ENCODE data around the gene CSE1L. TPM values are rescaled to one million over a fixed set of nuclear protein-coding genes. Genes with fewer than 3 reads are reported as not detected.

The CSE1L gene
- total RNA-seq, 1 donor from 2014 or later, result 58.8 TPM

DNA sequence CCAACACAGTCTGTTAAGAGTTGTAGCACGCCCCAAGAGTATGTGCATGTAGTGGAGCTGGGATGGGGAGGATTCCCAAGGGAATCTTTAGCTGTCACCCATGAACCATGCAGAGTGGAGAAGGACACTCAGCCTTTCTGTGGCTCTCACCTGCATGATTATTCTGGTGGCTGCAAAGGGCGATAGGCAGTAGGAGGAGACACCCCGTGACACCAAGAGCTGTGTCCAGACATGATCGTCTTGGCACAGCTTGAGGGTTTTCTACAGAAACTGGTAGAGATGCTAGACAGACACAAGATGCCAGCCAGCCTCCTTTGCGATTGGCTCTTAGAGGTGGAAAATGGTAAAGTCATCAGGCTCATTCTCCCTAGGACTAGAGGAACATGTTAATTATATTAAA, 3.1 kb upstream of the CSE1L start:
- TF ChIP-seq, protein P1, sequence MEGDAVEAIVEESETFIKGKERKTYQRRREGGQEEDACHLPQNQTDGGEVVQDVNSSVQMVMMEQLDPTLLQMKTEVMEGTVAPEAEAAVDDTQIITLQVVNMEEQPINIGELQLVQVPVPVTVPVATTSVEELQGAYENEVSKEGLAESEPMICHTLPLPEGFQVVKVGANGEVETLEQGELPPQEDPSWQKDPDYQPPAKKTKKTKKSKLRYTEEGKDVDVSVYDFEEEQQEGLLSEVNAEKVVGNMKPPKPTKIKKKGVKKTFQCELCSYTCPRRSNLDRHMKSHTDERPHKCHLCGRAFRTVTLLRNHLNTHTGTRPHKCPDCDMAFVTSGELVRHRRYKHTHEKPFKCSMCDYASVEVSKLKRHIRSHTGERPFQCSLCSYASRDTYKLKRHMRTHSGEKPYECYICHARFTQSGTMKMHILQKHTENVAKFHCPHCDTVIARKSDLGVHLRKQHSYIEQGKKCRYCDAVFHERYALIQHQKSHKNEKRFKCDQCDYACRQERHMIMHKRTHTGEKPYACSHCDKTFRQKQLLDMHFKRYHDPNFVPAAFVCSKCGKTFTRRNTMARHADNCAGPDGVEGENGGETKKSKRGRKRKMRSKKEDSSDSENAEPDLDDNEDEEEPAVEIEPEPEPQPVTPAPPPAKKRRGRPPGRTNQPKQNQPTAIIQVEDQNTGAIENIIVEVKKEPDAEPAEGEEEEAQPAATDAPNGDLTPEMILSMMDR (IDR thresholded peaks at IDR 0.05), result no peak
- ChIA-PET CTCF (no interaction called here), POLR2A (interaction anchor here (0.6 kb wide), 1 partner anchor 22 kb away, joined by 3 read pairs; no protein-coding TSS in a partner anchor)
- DNase-seq, result no peak
- peaks cover 24% of the 10 kb centered on the region for H3K4me1 Mint-ChIP-seq
- intact Hi-C loops (cut with micrococcal nuclease), result no loop called here
- H3K9me3 Mint-ChIP-seq, result no peaks in the 10 kb centered on the region
- H3K36me3 Mint-ChIP-seq (ENCODE audit: low read depth), result peaks cover 9% of the 10 kb centered on the region
- no peak overlapping the region for H3K4me3 Mint-ChIP-seq
- no peak overlapping the region for H3K27ac Mint-ChIP-seq
- ATAC-seq (ENCODE audit: low read depth), result no peak
- H3K27me3 Mint-ChIP-seq, result no peaks in the 10 kb centered on the region

DNA sequence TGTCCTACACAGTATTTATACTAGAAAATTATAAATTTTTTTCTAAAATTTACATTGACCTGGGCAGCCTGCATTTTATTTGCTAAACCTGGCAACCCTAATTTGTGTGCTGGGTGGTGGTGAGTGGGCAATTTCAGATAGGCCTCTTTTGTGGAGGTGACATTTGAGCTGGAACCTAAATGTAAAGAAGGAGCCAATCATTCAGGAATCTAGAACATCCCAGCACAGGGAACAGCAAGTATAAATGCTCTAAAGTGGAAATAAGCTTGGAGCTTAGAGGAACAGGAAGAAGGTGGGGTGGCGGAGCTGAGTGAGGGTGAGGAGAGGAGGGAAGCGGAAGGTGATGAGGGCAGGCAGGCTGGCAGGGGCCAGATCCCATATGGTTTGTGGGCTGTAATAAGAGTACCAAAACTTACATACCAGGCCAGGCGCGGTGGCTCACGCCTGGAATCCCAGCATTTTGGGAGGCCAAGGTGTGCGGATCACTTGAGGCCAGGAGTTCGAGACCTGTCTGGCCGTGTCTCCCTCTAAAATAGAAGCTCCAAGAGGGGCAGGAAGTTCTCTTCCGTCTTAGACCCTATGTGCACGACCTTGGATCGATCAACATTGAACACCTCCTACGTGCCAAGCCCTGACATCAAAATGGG, 549 bp upstream of the CSE1L start:
- ChIA-PET POLR2A (interaction anchor here (0.5 to 2.3 kb wide), 12 partner anchors 8 to 1485 kb away, joined by 3 to 11 read pairs (median 4); partner anchors contain the start of genes ARFGEF2 and DDX27), CTCF (interaction anchor here (1.2 kb wide), 1 partner anchor 172 kb away, joined by 3 read pairs; no protein-coding TSS in a partner anchor)
- H3K9me3 Mint-ChIP-seq, result no peaks in the 10 kb centered on the region
- H3K4me1 Mint-ChIP-seq, result peaks cover 27% of the 10 kb centered on the region
- H3K27me3 Mint-ChIP-seq, result no peaks in the 10 kb centered on the region
- intact Hi-C loops (cut with micrococcal nuclease), result loop anchor here (1.0 to 5.0 kb wide), 4 partner anchors 123 to 233 kb away; partner anchors contain the start of genes ARFGEF2, DDX27, STAU1 and ZNFX1
- DNase-seq (no peak), ATAC-seq (ENCODE audit: low read depth) (no peak)
- peak overlapping the region; percentile 94 for H3K27ac Mint-ChIP-seq
- peak overlapping the region; percentile 97 for H3K4me3 Mint-ChIP-seq
- H3K36me3 Mint-ChIP-seq (ENCODE audit: low read depth), result peaks cover 20% of the 10 kb centered on the region
- TF ChIP-seq, protein P1 (IDR thresholded peaks at IDR 0.05), result no peak

DNA sequence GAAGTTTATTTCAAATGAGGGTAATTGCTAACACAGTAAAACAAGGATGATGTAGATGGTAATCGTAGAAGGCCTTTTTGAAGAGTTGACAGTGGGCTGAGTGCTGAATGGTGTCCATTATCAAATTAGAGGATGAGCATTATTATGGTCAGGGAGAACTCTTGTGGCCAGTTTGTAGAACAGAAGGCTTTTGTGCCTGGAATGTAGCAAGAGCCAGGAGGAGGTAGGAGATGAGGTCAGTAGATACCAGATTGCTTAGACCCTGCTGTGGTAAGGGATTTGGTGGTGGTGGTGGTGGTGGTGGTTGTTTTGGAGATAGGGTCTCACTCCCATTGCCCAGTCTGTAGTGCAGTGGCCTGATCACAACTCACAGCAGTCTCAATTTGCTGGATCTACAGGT, 6.2 kb downstream of the CSE1L start:
- POLR2A ChIA-PET, result interaction anchor here (0.6 to 0.7 kb wide), 3 partner anchors 213 to 1045 kb away, joined by 3 to 14 read pairs (median 4); no protein-coding TSS in a partner anchor

DNA sequence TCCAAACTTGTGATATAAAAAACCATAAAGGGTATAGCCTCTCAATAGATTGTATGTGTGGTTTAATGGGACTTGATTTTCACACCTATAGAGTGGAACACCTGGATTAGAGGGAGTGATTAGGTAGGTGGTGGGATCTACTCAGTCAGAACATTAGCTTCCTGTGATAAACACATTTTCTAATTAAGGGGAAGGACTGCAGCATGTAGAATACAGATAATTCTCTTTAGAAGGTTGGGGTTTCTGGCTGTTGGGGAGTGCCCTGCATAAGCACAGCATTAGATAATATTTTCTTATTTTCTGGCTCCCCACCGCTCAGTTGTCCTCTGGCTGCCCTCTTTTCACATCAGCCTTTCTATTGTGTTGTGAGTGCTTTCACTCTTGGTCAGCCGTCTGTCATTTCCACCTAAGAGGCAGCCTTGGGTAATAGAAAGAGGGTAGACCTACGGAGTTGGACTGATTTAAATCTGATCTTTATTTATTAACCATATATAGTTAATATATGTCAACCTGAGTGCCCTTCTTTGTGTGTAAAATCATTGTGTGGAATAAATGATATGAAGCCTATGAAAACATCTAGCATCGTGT, 8.0 kb downstream of the CSE1L start:
- intact Hi-C loops (cut with micrococcal nuclease), result loop anchor here (10.0 kb wide), 1 partner anchor 751 kb away; no protein-coding TSS in a partner anchor
- no peak for DNase-seq
- TF ChIP-seq, protein P1 (IDR thresholded peaks at IDR 0.05), result no peak
- Mint-ChIP-seq H3K9me3 (no peaks in the 10 kb centered on the region), H3K4me3 (no peak overlapping the region), H3K27ac (no peak overlapping the region), H3K27me3 (no peaks in the 10 kb centered on the region), H3K4me1 (peaks cover 44% of the 10 kb centered on the region), H3K36me3 (ENCODE audit: low read depth) (peaks cover 43% of the 10 kb centered on the region)
- CTCF ChIA-PET, result no interaction called here
- POLR2A ChIA-PET, result interaction anchor here (0.6 kb wide), 1 partner anchor 1284 kb away, joined by 4 read pairs; no protein-coding TSS in a partner anchor
- no peak for ATAC-seq (ENCODE audit: low read depth)

More for the DNA sequence above, 6.2 kb downstream of the CSE1L start:
- CTCF ChIA-PET, result no interaction called here
- Mint-ChIP-seq H3K36me3 (ENCODE audit: low read depth) (peaks cover 38% of the 10 kb centered on the region), H3K4me3 (no peak overlapping the region), H3K4me1 (peaks cover 58% of the 10 kb centered on the region), H3K27me3 (no peaks in the 10 kb centered on the region), H3K27ac (no peak overlapping the region), H3K9me3 (no peaks in the 10 kb centered on the region)
- intact Hi-C loops (cut with micrococcal nuclease), result loop anchor here (10.0 kb wide), 1 partner anchor 752 kb away; no protein-coding TSS in a partner anchor
- TF ChIP-seq, protein P1 (IDR thresholded peaks at IDR 0.05), result no peak
- DNase-seq (no peak), ATAC-seq (ENCODE audit: low read depth) (no peak)

DNA sequence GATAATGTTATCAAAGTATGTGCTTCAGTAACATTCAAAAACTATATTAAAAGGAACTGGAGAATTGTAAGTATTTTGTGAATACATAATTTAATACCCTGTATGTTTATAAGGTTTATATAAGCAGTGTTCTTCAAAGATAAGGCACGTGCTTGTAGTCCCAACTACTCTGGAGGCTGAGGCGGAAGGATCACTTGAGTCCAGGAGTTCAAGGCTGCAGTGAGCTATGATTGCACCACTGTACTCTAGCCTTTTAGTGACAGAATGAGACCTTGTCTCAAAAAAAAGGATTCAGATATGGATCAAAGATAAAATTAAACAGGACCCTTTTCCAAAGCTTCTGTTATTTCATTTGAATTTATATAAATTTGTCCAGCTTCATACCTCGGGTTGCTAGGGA, 17.2 kb downstream of the CSE1L start:
- DNase-seq (no peak), ATAC-seq (ENCODE audit: low read depth) (no peak)
- H3K4me3 Mint-ChIP-seq, result no peak overlapping the region
- no peaks in the 10 kb centered on the region for H3K9me3 Mint-ChIP-seq
- H3K36me3 Mint-ChIP-seq (ENCODE audit: low read depth), result peaks cover 67% of the 10 kb centered on the region
- intact Hi-C loops (cut with micrococcal nuclease), result loop anchor here (5.0 kb wide), 1 partner anchor 36 kb away; no protein-coding TSS in a partner anchor
- no peaks in the 10 kb centered on the region for H3K4me1 Mint-ChIP-seq
- CTCF ChIA-PET, result no interaction called here
- H3K27me3 Mint-ChIP-seq, result no peaks in the 10 kb centered on the region
- POLR2A ChIA-PET, result no interaction called here
- TF ChIP-seq, protein P1 (IDR thresholded peaks at IDR 0.05), result no peak
- no peak overlapping the region for H3K27ac Mint-ChIP-seq
